ENCODE data around the gene OGFR.

The OGFR gene

GRCh38 chr20:62801284-62802010, 3.2 kb upstream of the OGFR start:
- in situ Hi-C loops (cut with HindIII; ENCODE audit: low pct_ligation_motif_present, low sequenced_read_pairs): no loop called here
- H3K27me3 ChIP-seq (replicated peaks): no peaks in the 10 kb centered on the region
- DNase-seq: no peak
- peaks cover 18% of the 10 kb centered on the region for H3K36me3 ChIP-seq (replicated peaks)
- TF ChIP-seq CTCF (IDR thresholded peaks at IDR 0.05; ENCODE audit: low read depth, low read length, missing control alignments): no peak
- H3K27ac ChIP-seq: no peak overlapping the region
- H3K4me3 ChIP-seq (ENCODE audit: low read depth, low read length): no peak overlapping the region

GRCh38 chr20:62802026-62802712, 2.5 kb upstream of the OGFR start:
- in situ Hi-C loops (cut with HindIII; ENCODE audit: low pct_ligation_motif_present, low sequenced_read_pairs): no loop called here
- Histone ChIP-seq H3K36me3 (replicated peaks) (peaks cover 18% of the 10 kb centered on the region), H3K27me3 (replicated peaks) (no peaks in the 10 kb centered on the region), H3K4me3 (ENCODE audit: low read depth, low read length) (no peak overlapping the region), H3K27ac (no peak overlapping the region)
- TF ChIP-seq CTCF (IDR thresholded peaks at IDR 0.05; ENCODE audit: low read depth, low read length, missing control alignments): no peak
- DNase-seq: no peak

GRCh38 chr20:62804021-62804626, 511 bp upstream of the OGFR start:
- no peak for DNase-seq
- H3K36me3 ChIP-seq (replicated peaks): peaks cover 12% of the 10 kb centered on the region
- in situ Hi-C loops (cut with HindIII; ENCODE audit: low pct_ligation_motif_present, low sequenced_read_pairs): no loop called here
- peak overlapping the region; percentile 80 for H3K4me3 ChIP-seq (ENCODE audit: low read depth, low read length)
- peak; percentile 3 for TF ChIP-seq CTCF (IDR thresholded peaks at IDR 0.05; ENCODE audit: low read depth, low read length, missing control alignments)
- H3K27ac ChIP-seq: no peak overlapping the region
- H3K27me3 ChIP-seq (replicated peaks): no peaks in the 10 kb centered on the region

- peak; percentile 38 for TF ChIP-seq CTCF (IDR thresholded peaks at IDR 0.05; ENCODE audit: low read depth, low read length, missing control alignments)
- peak overlapping the region; percentile 80 for H3K4me3 ChIP-seq (ENCODE audit: low read depth, low read length)
- DNase-seq: no peak
- H3K27ac ChIP-seq: peak overlapping the region; percentile 28
- H3K27me3 ChIP-seq (replicated peaks): no peaks in the 10 kb centered on the region
- in situ Hi-C loops (cut with HindIII; ENCODE audit: low pct_ligation_motif_present, low sequenced_read_pairs): no loop called here
- H3K36me3 ChIP-seq (replicated peaks): peaks cover 17% of the 10 kb centered on the region
These were observed 598 bp downstream of the OGFR start for GRCh38 chr20:62805155-62805710.

- H3K27me3 ChIP-seq (replicated peaks): no peaks in the 10 kb centered on the region
- peak overlapping the region; percentile 13 for H3K27ac ChIP-seq
- TF ChIP-seq CTCF (IDR thresholded peaks at IDR 0.05; ENCODE audit: low read depth, low read length, missing control alignments): no peak
- in situ Hi-C loops (cut with HindIII; ENCODE audit: low pct_ligation_motif_present, low sequenced_read_pairs): no loop called here
- no peak for DNase-seq
- peak overlapping the region; percentile 80 for H3K4me3 ChIP-seq (ENCODE audit: low read depth, low read length)
- H3K36me3 ChIP-seq (replicated peaks): peaks cover 19% of the 10 kb centered on the region
These were observed 1.2 kb downstream of the OGFR start for GRCh38 chr20:62805711-62806382.
